Liver (tissue), 9 donors: ENCODE results near the gene PNMA6E. TPM values are rescaled to one million over a fixed set of nuclear protein-coding genes. Genes with fewer than 3 reads are reported as not detected.

Source experiments
- DNase-seq: peaks from one replicate; pipeline ENCODE4 v3.0.0-alpha.2; 2017; ENCODE audit warnings: low spot score
- H3K27ac ChIP-seq, 2 donors: one replicate each; pipeline ENCODE4 v1.7.0; 2013; ENCODE audit warnings: inconsistent platforms in 2 of 2, low read length in 2 of 2, control low read depth in 1 of 2, low read depth in 1 of 2, mild to moderate bottlenecking in 1 of 2
- H3K27me3 ChIP-seq, 4 donors: one replicate each; pipeline versions ENCODE4 v1.6.1 to v1.7.0; 2013; ENCODE audit warnings: low read length in 3 of 4, inconsistent platforms in 1 of 4, mild to moderate bottlenecking in 1 of 4, moderate library complexity in 1 of 4; ENCODE audit not compliant: control insufficient read depth in 4 of 4, insufficient read depth in 4 of 4
- H3K36me3 ChIP-seq, 4 donors: one replicate each; pipeline versions ENCODE4 v1.6.1 to v1.7.0; 2013; ENCODE audit warnings: low read length in 3 of 4, mild to moderate bottlenecking in 3 of 4, low read depth in 1 of 4, moderate library complexity in 1 of 4; ENCODE audit not compliant: control insufficient read depth in 4 of 4, insufficient read depth in 3 of 4
- H3K4me1 ChIP-seq, 4 donors: one replicate each; pipeline versions ENCODE4 v1.6.1 to v1.7.0; 2013; ENCODE audit warnings: low read length in 3 of 4, mild to moderate bottlenecking in 3 of 4, moderate library complexity in 1 of 4; ENCODE audit not compliant: control insufficient read depth in 4 of 4, insufficient read depth in 4 of 4
- H3K4me3 ChIP-seq, 3 donors: one replicate each; pipeline versions ENCODE4 v1.6.1 to v1.7.0; 2013; ENCODE audit warnings: low read length in 3 of 3, control low read depth in 1 of 3, low read depth in 1 of 3, mild to moderate bottlenecking in 1 of 3
- H3K9ac ChIP-seq, 2 donors: one replicate each; pipeline ENCODE4 v1.7.0; 2013; ENCODE audit warnings: low read length in 2 of 2, mild to moderate bottlenecking in 2 of 2, moderate library complexity in 2 of 2, control low read depth in 1 of 2, low read depth in 1 of 2
- H3K9me3 ChIP-seq, 4 donors: one replicate each; pipeline versions ENCODE4 v1.6.1 to v1.7.0; 2013; ENCODE audit warnings: low read length in 3 of 4; ENCODE audit not compliant: control insufficient read depth in 4 of 4
- EGR1 ChIP-seq, 2 donors: IDR thresholded peaks; 2 replicates each; pipeline ENCODE4 v1.6.1; 2016 to 2018; ENCODE audit warnings: antibody characterized with exemption in 2 of 2, low read depth in 2 of 2
- FOXA1 ChIP-seq: IDR thresholded peaks from 2 replicates; pipeline ENCODE4 v1.6.1; 2016; ENCODE audit warnings: antibody characterized with exemption
- FOXA2 ChIP-seq: IDR thresholded peaks from 2 replicates; pipeline ENCODE4 v1.6.1; 2016; ENCODE audit warnings: antibody characterized with exemption
- HNF4A ChIP-seq, 2 donors: conservative IDR thresholded peaks; 2 replicates each; pipeline ENCODE4 v1.6.1; 2016; ENCODE audit warnings: antibody characterized with exemption in 2 of 2, mild to moderate bottlenecking in 2 of 2
- HNF4G ChIP-seq: IDR thresholded peaks from 2 replicates; pipeline ENCODE4 v1.6.1; 2016; ENCODE audit warnings: antibody characterized with exemption
- JUND ChIP-seq, 2 donors: IDR thresholded peaks; 2 replicates each; pipeline ENCODE4 v1.6.1; 2016; ENCODE audit warnings: antibody characterized with exemption in 2 of 2
- NR2F2 ChIP-seq: IDR thresholded peaks from 2 replicates; pipeline ENCODE4 v1.6.1; 2016; ENCODE audit warnings: antibody characterized with exemption
- RAD21 ChIP-seq, 2 donors: IDR thresholded peaks; 2 replicates each; pipeline ENCODE4 v1.6.1; 2016; ENCODE audit warnings: antibody characterized with exemption in 2 of 2, mild to moderate bottlenecking in 2 of 2
- RXRA ChIP-seq, 2 donors: IDR thresholded peaks; 2 replicates each; pipeline ENCODE4 v1.6.1; 2017 to 2018; ENCODE audit warnings: antibody characterized with exemption in 2 of 2, mild to moderate bottlenecking in 1 of 2
- SP1 ChIP-seq: IDR thresholded peaks from 2 replicates; pipeline ENCODE4 v1.6.1; 2018; ENCODE audit warnings: antibody characterized with exemption, mild to moderate bottlenecking
- ZBTB33 ChIP-seq: IDR thresholded peaks from 2 replicates; pipeline ENCODE4 v1.6.1; 2016; ENCODE audit warnings: antibody characterized with exemption
- WGBS: extraction: QIAGEN DNeasy Blood & Tissue Kit; methylation state at CpG from one replicate; pipeline ENCODE4 v1.1.7; 2013; 5-methylcytosine and 5-hydroxymethylcytosine counted together
- polyA plus RNA-seq, 2 donors: library from polyadenylated mRNA; stranded (reverse) in 1 of 2; unstranded in 1 of 2; fragments of 200-250 nt in 1 of 2; fragments of >200 nt in 1 of 2; fragmentation: Nextera tagmentation in 1 of 2; extraction: Ambion mirVana in 1 of 2; gene quantifications; one replicate each; pipeline versions ENCODE4 v1.2.1 to v1.2.3, GENCODE V29; 2013 to 2015
- total RNA-seq, 2 donors: library from RNA; depleted of rRNA; stranded (reverse); fragments of >200 nt; gene quantifications; one replicate each; pipeline ENCODE4 v1.2.3, GENCODE V29; 2014
- TF ChIP-seq, protein P1 (sequence below): fragments of 150-350 bp; IDR thresholded peaks from 2 replicates; pipeline ENCODE4 v1.5.1; 2017; ENCODE audit warnings: improper control_type of control experiment, low read depth, low read length; ENCODE audit not compliant: missing input control
- TF ChIP-seq, protein P2 (sequence below): IDR thresholded peaks from 2 replicates; pipeline ENCODE4 v1.6.1; 2016; ENCODE audit warnings: antibody characterized with exemption
- TF ChIP-seq, protein P3 (sequence below): IDR thresholded peaks from 2 replicates; pipeline ENCODE4 v1.6.1; 2016; ENCODE audit warnings: antibody characterized with exemption, mild to moderate bottlenecking
- donor health status: healthy.
- donor health status: healthy.
- donor health status: healthy.
- donor health status: healthy.
- donor health status: healthy.

Gene PNMA6E
- total and polyA plus RNA-seq, 4 donors, result not detected

GRCh38 chrX:153374426-153374825 is 26.7 kb downstream of the PNMA6E start:
- H3K4me1 ChIP-seq, result no peaks in the 10 kb centered on the region
- no peak overlapping the region for H3K4me3 ChIP-seq
- no peak overlapping the region for H3K9ac ChIP-seq
- H3K36me3 ChIP-seq, result no peaks in the 10 kb centered on the region
- DNase-seq, result no peak
- peaks cover 0 to 3% (median 0%) of the 10 kb centered on the region in 4 donors for H3K27me3 ChIP-seq
- 85% methylated on average over 7 of the region's 7 CpGs for WGBS
- no peak overlapping the region for H3K27ac ChIP-seq
- no peak for TF ChIP-seq JUND (IDR thresholded peaks at IDR 0.05)
- TF ChIP-seq, protein P1, sequence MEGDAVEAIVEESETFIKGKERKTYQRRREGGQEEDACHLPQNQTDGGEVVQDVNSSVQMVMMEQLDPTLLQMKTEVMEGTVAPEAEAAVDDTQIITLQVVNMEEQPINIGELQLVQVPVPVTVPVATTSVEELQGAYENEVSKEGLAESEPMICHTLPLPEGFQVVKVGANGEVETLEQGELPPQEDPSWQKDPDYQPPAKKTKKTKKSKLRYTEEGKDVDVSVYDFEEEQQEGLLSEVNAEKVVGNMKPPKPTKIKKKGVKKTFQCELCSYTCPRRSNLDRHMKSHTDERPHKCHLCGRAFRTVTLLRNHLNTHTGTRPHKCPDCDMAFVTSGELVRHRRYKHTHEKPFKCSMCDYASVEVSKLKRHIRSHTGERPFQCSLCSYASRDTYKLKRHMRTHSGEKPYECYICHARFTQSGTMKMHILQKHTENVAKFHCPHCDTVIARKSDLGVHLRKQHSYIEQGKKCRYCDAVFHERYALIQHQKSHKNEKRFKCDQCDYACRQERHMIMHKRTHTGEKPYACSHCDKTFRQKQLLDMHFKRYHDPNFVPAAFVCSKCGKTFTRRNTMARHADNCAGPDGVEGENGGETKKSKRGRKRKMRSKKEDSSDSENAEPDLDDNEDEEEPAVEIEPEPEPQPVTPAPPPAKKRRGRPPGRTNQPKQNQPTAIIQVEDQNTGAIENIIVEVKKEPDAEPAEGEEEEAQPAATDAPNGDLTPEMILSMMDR, result no peak
- no peak for TF ChIP-seq ZBTB33
- no peak for TF ChIP-seq SP1
- no peak for TF ChIP-seq RXRA (IDR thresholded peaks at IDR 0.05)
- no peak for TF ChIP-seq HNF4G
- TF ChIP-seq, protein P2, sequence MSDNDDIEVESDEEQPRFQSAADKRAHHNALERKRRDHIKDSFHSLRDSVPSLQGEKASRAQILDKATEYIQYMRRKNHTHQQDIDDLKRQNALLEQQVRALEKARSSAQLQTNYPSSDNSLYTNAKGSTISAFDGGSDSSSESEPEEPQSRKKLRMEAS, result no peak
- TF ChIP-seq HNF4A (conservative IDR thresholded peaks at IDR 0.05), result no peak
- TF ChIP-seq FOXA2, result no peak
- TF ChIP-seq NR2F2, result no peak
- no peaks in the 10 kb centered on the region for H3K9me3 ChIP-seq

DNA sequence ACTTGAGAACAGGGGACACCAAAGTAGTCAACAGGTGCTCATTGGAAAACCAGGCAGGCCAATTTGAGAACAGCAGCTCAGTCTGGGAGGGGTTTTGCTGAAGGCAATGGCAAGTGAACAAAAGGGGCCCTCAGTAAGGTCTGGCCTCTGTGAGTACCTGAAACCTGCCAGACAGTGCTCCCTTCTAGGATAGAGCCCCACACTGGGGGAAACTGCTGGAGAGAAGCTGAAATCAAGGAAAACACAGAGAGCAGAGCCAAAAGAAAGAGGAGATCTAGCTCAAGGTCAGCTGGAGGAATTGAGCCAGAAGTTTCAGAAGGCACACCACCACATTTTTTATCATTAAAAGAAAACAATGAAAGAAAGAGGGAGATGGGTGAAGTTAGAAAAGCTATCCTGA is 28.2 kb downstream of the PNMA6E start:
- TF ChIP-seq EGR1 (IDR thresholded peaks at IDR 0.05; ENCODE audit: low read depth in 2 of 2), result no peak
- TF ChIP-seq, protein P2, result no peak
- TF ChIP-seq RAD21 (IDR thresholded peaks at IDR 0.05), result no peak
- no peak for TF ChIP-seq FOXA2
- TF ChIP-seq HNF4A (conservative IDR thresholded peaks at IDR 0.05), result no peak
- no peak for TF ChIP-seq SP1
- TF ChIP-seq RXRA (IDR thresholded peaks at IDR 0.05), result no peak
- no peak for TF ChIP-seq FOXA1
- TF ChIP-seq, protein P3, sequence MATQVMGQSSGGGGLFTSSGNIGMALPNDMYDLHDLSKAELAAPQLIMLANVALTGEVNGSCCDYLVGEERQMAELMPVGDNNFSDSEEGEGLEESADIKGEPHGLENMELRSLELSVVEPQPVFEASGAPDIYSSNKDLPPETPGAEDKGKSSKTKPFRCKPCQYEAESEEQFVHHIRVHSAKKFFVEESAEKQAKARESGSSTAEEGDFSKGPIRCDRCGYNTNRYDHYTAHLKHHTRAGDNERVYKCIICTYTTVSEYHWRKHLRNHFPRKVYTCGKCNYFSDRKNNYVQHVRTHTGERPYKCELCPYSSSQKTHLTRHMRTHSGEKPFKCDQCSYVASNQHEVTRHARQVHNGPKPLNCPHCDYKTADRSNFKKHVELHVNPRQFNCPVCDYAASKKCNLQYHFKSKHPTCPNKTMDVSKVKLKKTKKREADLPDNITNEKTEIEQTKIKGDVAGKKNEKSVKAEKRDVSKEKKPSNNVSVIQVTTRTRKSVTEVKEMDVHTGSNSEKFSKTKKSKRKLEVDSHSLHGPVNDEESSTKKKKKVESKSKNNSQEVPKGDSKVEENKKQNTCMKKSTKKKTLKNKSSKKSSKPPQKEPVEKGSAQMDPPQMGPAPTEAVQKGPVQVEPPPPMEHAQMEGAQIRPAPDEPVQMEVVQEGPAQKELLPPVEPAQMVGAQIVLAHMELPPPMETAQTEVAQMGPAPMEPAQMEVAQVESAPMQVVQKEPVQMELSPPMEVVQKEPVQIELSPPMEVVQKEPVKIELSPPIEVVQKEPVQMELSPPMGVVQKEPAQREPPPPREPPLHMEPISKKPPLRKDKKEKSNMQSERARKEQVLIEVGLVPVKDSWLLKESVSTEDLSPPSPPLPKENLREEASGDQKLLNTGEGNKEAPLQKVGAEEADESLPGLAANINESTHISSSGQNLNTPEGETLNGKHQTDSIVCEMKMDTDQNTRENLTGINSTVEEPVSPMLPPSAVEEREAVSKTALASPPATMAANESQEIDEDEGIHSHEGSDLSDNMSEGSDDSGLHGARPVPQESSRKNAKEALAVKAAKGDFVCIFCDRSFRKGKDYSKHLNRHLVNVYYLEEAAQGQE, result no peak
- no peak overlapping the region for H3K9ac ChIP-seq
- DNase-seq, result no peak
- H3K27me3 ChIP-seq, result peaks cover 0 to 3% (median 0%) of the 10 kb centered on the region in 4 donors
- H3K27ac ChIP-seq, result no peak overlapping the region
- no peaks in the 10 kb centered on the region for H3K9me3 ChIP-seq
- no peak overlapping the region for H3K4me3 ChIP-seq
- no peaks in the 10 kb centered on the region for H3K4me1 ChIP-seq
- no peaks in the 10 kb centered on the region for H3K36me3 ChIP-seq
